NCI-H2227 (cell line): ENCODE measurements around the gene TAF10.
A peak's percentile ranks its signal among the peaks of the same experiment; 100 is the strongest.

ENCODE experiments used
- DNase-seq: peaks from one replicate; lab custom pipeline; 2025; ENCODE audit not compliant: unreplicated experiment; lab: John Stamatoyannopoulos, UW

TAF10 gene

GRCh38 chr11:6584528-6584927 is 27.5 kb downstream of the TAF10 start:
- no peak for DNase-seq

- no peak for DNase-seq
Measured at GRCh38 chr11:6583584-6583983, 28.4 kb downstream of the TAF10 start.

- DNase-seq = no peak
Measured at GRCh38 chr11:6579681-6580080, 32.3 kb downstream of the TAF10 start.

GRCh38 chr11:6578134-6578533 is 33.9 kb downstream of the TAF10 start:
- no peak for DNase-seq

GRCh38 chr11:6576471-6577373 is 35.3 kb downstream of the TAF10 start:
- peak; percentile 35 for DNase-seq

- DNase-seq = no peak
Measured at GRCh38 chr11:6574816-6575715, 37.0 kb downstream of the TAF10 start.

- DNase-seq = no peak
Measured at GRCh38 chr11:6572215-6572614, 39.8 kb downstream of the TAF10 start.

GRCh38 chr11:6571434-6572008 is 40.5 kb downstream of the TAF10 start:
- DNase-seq = no peak

GRCh38 chr11:6570691-6571427 is 41.2 kb downstream of the TAF10 start:
- DNase-seq = no peak

- no peak for DNase-seq
Measured at GRCh38 chr11:6569706-6570105, 42.3 kb downstream of the TAF10 start.

GRCh38 chr11:6568191-6568918 is 43.7 kb downstream of the TAF10 start:
- peak; percentile 39 for DNase-seq

GRCh38 chr11:6567371-6567745 is 44.7 kb downstream of the TAF10 start:
- no peak for DNase-seq

GRCh38 chr11:6566704-6567370 is 45.2 kb downstream of the TAF10 start:
- no peak for DNase-seq

- no peak for DNase-seq
Measured at GRCh38 chr11:6565988-6566703, 45.9 kb downstream of the TAF10 start.

GRCh38 chr11:6565325-6565724 is 46.7 kb downstream of the TAF10 start:
- no peak for DNase-seq

GRCh38 chr11:6563667-6564066 is 48.3 kb downstream of the TAF10 start:
- DNase-seq = no peak

- DNase-seq = no peak
Measured at GRCh38 chr11:6563121-6563619, 48.8 kb downstream of the TAF10 start.

- DNase-seq = no peak
Measured at GRCh38 chr11:6561288-6561687, 50.7 kb downstream of the TAF10 start.
